Cerebellar nuclear complex (tissue), 1 donor: Measurements from ENCODE around the gene CPOX.
"Not testable (repeated sequence)": the region's sequence is repeated elsewhere in the genome, so short reads cannot be mapped to it uniquely, and the experiment has no call there.

Experiments used
- DNase-seq, 2 experiments: peaks; one replicate each; lab custom pipeline; 2025; lab: John Stamatoyannopoulos, UW

The CPOX gene

GRCh38 chr3:98593046-98593936 is at the start of gene CPOX:
CPOX (minus strand) TSS chr3:98593611; CDS start chr3:98593504, 107 bp downstream.
- peak in 1 of 2 experiments; percentile 26 for DNase-seq

- not testable (repeated sequence) for DNase-seq
Observed at GRCh38 chr3:98642769-98643168, 49.4 kb upstream of the CPOX start.

GRCh38 chr3:98641756-98642155 is 48.3 kb upstream of the CPOX start:
- not testable (repeated sequence) for DNase-seq

GRCh38 chr3:98638515-98638914 is 45.1 kb upstream of the CPOX start:
- DNase-seq: not testable (repeated sequence)

GRCh38 chr3:98630416-98630815 is 37.0 kb upstream of the CPOX start:
- no peak for DNase-seq

GRCh38 chr3:98628317-98628716 is 34.9 kb upstream of the CPOX start:
- no peak for DNase-seq

GRCh38 chr3:98626151-98626550 is 32.7 kb upstream of the CPOX start:
- DNase-seq: no peak

GRCh38 chr3:98623572-98624280 is 30.3 kb upstream of the CPOX start:
- no peak for DNase-seq

GRCh38 chr3:98617841-98618240 is 24.4 kb upstream of the CPOX start:
- no peak for DNase-seq

- no peak for DNase-seq
Observed at GRCh38 chr3:98613616-98614015, 20.2 kb upstream of the CPOX start.

GRCh38 chr3:98612996-98613517 is 19.6 kb upstream of the CPOX start:
- no peak for DNase-seq

GRCh38 chr3:98612587-98612986 is 19.2 kb upstream of the CPOX start:
- no peak for DNase-seq

GRCh38 chr3:98608029-98608428 is 14.6 kb upstream of the CPOX start:
- DNase-seq: no peak

GRCh38 chr3:98603580-98603979 is 10.2 kb upstream of the CPOX start:
- DNase-seq: no peak

GRCh38 chr3:98602078-98602678 is 8.8 kb upstream of the CPOX start:
- DNase-seq: no peak

- DNase-seq: no peak
Observed at GRCh38 chr3:98601180-98601579, 7.8 kb upstream of the CPOX start.

- DNase-seq: no peak
Observed at GRCh38 chr3:98600412-98601095, 7.1 kb upstream of the CPOX start.

GRCh38 chr3:98599647-98600411 is 6.4 kb upstream of the CPOX start:
- DNase-seq: no peak

- DNase-seq: no peak
Observed at GRCh38 chr3:98598492-98598891, 5.1 kb upstream of the CPOX start.

GRCh38 chr3:98596541-98597500 is 3.4 kb upstream of the CPOX start:
- DNase-seq: no peak
